ENCODE results near the gene GBA3. TPM values are rescaled to one million over a fixed set of nuclear protein-coding genes. Genes with fewer than 3 reads are reported as not detected.

GBA3 gene
- total RNA-seq, 4 donors from 2014 or later = 0.47 TPM; not detected in 3

GRCh38 chr4:22689428-22689827 lies 3.3 kb upstream of the GBA3 start:
- DNase-seq (ENCODE audit: low spot score in 2 of 2) = no peak
- H3K4me3 ChIP-seq = no peak overlapping the region
- H3K27ac ChIP-seq = no peak overlapping the region
- TF ChIP-seq POLR2AphosphoS5 (IDR thresholded peaks at IDR 0.05) (no peak), POLR2A (IDR thresholded peaks at IDR 0.05) (no peak), EP300 (IDR thresholded peaks at IDR 0.05) (no peak)
- TF ChIP-seq, protein P1, sequence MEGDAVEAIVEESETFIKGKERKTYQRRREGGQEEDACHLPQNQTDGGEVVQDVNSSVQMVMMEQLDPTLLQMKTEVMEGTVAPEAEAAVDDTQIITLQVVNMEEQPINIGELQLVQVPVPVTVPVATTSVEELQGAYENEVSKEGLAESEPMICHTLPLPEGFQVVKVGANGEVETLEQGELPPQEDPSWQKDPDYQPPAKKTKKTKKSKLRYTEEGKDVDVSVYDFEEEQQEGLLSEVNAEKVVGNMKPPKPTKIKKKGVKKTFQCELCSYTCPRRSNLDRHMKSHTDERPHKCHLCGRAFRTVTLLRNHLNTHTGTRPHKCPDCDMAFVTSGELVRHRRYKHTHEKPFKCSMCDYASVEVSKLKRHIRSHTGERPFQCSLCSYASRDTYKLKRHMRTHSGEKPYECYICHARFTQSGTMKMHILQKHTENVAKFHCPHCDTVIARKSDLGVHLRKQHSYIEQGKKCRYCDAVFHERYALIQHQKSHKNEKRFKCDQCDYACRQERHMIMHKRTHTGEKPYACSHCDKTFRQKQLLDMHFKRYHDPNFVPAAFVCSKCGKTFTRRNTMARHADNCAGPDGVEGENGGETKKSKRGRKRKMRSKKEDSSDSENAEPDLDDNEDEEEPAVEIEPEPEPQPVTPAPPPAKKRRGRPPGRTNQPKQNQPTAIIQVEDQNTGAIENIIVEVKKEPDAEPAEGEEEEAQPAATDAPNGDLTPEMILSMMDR (IDR thresholded peaks at IDR 0.05) = no peak
- no peaks in the 10 kb centered on the region for H3K4me1 ChIP-seq
- H3K36me3 ChIP-seq = no peaks in the 10 kb centered on the region
- WGBS = 89% methylated on average over 3 of the region's 3 CpGs
- H3K9me3 ChIP-seq = no peaks in the 10 kb centered on the region
- no peaks in the 10 kb centered on the region for H3K27me3 ChIP-seq

DNA sequence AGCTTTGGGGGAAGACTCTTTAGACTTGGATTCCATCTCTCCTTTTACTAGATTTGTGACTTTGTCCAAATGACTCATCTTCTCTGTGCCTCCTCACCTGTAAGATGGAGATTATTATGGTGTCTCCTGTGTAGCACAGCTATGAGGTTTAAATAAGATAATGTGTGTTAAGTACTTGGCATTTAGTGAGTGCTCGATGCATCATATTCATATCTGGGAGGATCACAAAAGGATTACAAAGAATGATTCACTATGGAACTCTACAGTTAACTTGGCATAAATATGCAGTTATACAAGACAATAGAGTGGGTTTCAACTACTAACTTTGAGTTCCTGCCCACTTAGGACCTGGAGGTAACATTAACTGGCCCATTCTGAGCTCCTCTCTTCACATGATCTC lies 2.3 kb downstream of the GBA3 start:
- H3K36me3 ChIP-seq = no peaks in the 10 kb centered on the region
- WGBS = 79% methylated on average over 1 of the region's 1 CpG
- no peak overlapping the region for H3K4me3 ChIP-seq
- H3K27ac ChIP-seq = no peak overlapping the region
- no peaks in the 10 kb centered on the region for H3K4me1 ChIP-seq
- no peaks in the 10 kb centered on the region for H3K9me3 ChIP-seq
- no peak for TF ChIP-seq POLR2AphosphoS5 (IDR thresholded peaks at IDR 0.05)
- DNase-seq (ENCODE audit: low spot score in 2 of 2) = no peak
- H3K27me3 ChIP-seq = no peaks in the 10 kb centered on the region

DNA sequence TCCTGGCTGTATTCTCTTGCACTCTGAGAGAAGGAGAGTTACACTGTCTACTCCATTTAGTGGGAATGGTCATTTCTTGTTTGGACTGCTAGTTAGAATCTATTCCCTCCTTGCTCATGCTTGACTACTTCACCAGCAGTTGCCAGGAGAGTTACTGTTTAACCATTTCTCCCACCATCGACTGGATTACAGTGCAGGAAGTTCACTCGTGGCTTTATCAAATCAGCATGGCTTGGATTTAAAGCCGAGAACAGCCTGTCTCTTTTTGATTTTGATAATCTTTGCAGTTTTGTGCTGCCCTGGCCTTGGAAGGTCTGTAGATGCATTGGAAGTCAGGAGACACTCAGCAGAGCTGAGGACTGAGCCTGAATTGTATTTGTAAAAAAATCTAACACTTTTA lies 3.2 kb downstream of the GBA3 start:
- H3K27me3 ChIP-seq = no peaks in the 10 kb centered on the region
- H3K9me3 ChIP-seq = no peaks in the 10 kb centered on the region
- 53% methylated on average over 3 of the region's 3 CpGs for WGBS
- no peak for TF ChIP-seq POLR2AphosphoS5 (IDR thresholded peaks at IDR 0.05)
- no peak for TF ChIP-seq POLR2A (IDR thresholded peaks at IDR 0.05)
- no peak for TF ChIP-seq EP300 (IDR thresholded peaks at IDR 0.05)
- TF ChIP-seq, protein P1 (IDR thresholded peaks at IDR 0.05) = no peak
- H3K27ac ChIP-seq = no peak overlapping the region
- DNase-seq (ENCODE audit: low spot score in 2 of 2) = no peak
- H3K4me3 ChIP-seq = no peak overlapping the region
- no peaks in the 10 kb centered on the region for H3K4me1 ChIP-seq
- H3K36me3 ChIP-seq = no peaks in the 10 kb centered on the region

DNA sequence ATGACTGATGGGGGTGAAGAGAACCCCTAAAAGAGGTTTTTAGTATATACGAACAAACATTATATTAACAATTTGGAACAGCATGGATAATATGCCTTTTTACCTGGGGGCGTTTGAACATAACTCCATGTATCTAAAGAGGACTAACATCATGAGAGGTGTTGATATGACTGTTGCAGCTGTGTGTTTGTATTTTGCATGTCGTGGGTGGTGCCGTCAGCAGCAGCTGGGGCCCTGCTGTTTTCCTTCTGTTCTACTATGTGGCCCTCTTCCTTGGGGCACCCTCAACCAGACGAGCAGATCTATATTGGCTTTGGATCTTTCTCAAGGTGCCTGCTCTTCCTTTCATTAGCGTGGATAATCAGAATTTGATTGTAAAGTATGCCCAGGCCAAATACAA lies 11.2 kb downstream of the GBA3 start:
- Histone ChIP-seq H3K4me1 (no peaks in the 10 kb centered on the region), H3K27me3 (no peaks in the 10 kb centered on the region), H3K4me3 (no peak overlapping the region), H3K36me3 (no peaks in the 10 kb centered on the region), H3K9me3 (no peaks in the 10 kb centered on the region), H3K27ac (no peak overlapping the region)
- TF ChIP-seq, protein P1 (IDR thresholded peaks at IDR 0.05) = no peak
- TF ChIP-seq EP300 (IDR thresholded peaks at IDR 0.05) = no peak
- no peak for TF ChIP-seq POLR2AphosphoS5 (IDR thresholded peaks at IDR 0.05)
- TF ChIP-seq POLR2A (IDR thresholded peaks at IDR 0.05) = no peak
- WGBS = 69% methylated on average over 6 of the region's 6 CpGs
- no peak for DNase-seq (ENCODE audit: low spot score in 2 of 2)

GRCh38 chr4:22707390-22707789 lies 14.7 kb downstream of the GBA3 start:
- H3K27me3 ChIP-seq = no peaks in the 10 kb centered on the region
- H3K4me1 ChIP-seq = no peaks in the 10 kb centered on the region
- DNase-seq (ENCODE audit: low spot score in 2 of 2) = no peak
- TF ChIP-seq POLR2AphosphoS5 (IDR thresholded peaks at IDR 0.05) (no peak), EP300 (IDR thresholded peaks at IDR 0.05) (no peak), POLR2A (IDR thresholded peaks at IDR 0.05) (no peak)
- TF ChIP-seq, protein P1 (IDR thresholded peaks at IDR 0.05) = no peak
- no peak overlapping the region for H3K27ac ChIP-seq
- no peak overlapping the region for H3K4me3 ChIP-seq
- no peaks in the 10 kb centered on the region for H3K36me3 ChIP-seq
- 83% methylated on average over 1 of the region's 1 CpG for WGBS
- H3K9me3 ChIP-seq = no peaks in the 10 kb centered on the region

DNA sequence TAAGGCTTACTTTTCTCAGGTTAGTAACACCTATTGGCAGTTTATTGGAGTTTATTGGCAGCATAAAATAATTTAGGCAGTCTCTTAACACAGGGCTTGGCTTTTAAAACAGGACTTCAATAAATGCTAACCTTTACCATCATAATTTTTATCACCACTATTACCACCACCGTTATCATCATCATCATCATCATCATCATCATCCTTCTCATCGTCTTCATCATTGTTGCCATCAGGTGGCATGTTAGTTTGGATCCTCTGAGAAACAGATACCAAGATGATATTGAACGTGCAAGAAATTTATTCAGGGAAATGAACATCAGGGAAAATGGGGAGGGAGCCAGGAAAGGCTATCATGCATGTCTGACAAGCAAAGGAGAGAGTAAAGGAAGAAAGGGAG lies 16.2 kb downstream of the GBA3 start:
- 74% methylated on average over 3 of the region's 3 CpGs for WGBS
- no peak overlapping the region for H3K27ac ChIP-seq

More for the DNA sequence above, 16.2 kb downstream of the GBA3 start:
- TF ChIP-seq EP300 (IDR thresholded peaks at IDR 0.05) (no peak), POLR2AphosphoS5 (IDR thresholded peaks at IDR 0.05) (no peak)
- TF ChIP-seq, protein P1 (IDR thresholded peaks at IDR 0.05) = no peak
- Histone ChIP-seq H3K9me3 (no peaks in the 10 kb centered on the region), H3K4me1 (no peaks in the 10 kb centered on the region), H3K4me3 (no peak overlapping the region), H3K27me3 (no peaks in the 10 kb centered on the region), H3K36me3 (no peaks in the 10 kb centered on the region)
- DNase-seq (ENCODE audit: low spot score in 2 of 2) = no peak
